Measurements from ENCODE around the gene SCAI. TPM values are rescaled to one million over a fixed set of nuclear protein-coding genes. Genes with fewer than 3 reads are reported as not detected.

SCAI gene
- total and polyA plus RNA-seq, 2 experiments from 2014 or later = 13.3 to 35.0 TPM

GRCh38 chr9:125103770-125104460 lies 39.4 kb downstream of the SCAI start:
- Histone ChIP-seq H3K4me2 (no peak overlapping the region), H3K79me2 (replicated peaks; ENCODE audit: insufficient read depth) (peaks cover 36% of the 10 kb centered on the region), H3K9me2 (ENCODE audit: insufficient read depth) (no peaks in the 10 kb centered on the region), H3K27me3 (ENCODE audit: insufficient read depth) (no peaks in the 10 kb centered on the region), H3K4me1 (ENCODE audit: insufficient read depth) (no peaks in the 10 kb centered on the region), H4K20me1 (replicated peaks; ENCODE audit: insufficient read depth) (peaks cover 14% of the 10 kb centered on the region; the same call in 1 of the 2 replicates), H2AFZ (no peak overlapping the region), H3K4me3 (no peak overlapping the region), H3K36me3 (ENCODE audit: insufficient read depth) (no peaks in the 10 kb centered on the region), H3K27ac (ENCODE audit: low read depth) (no peak overlapping the region), H3F3A (replicated peaks; ENCODE audit: low read depth) (peaks cover 2% of the 10 kb centered on the region; the same call in 1 of the 2 replicates)
- Mint-ChIP-seq H3K4me1 (peaks cover 4% of the 10 kb centered on the region; the same call in 1 of the 3 replicates), H3K27me3 (ENCODE audit: insufficient read depth, low read depth, poor library complexity) (peaks cover 3% of the 10 kb centered on the region), H3K9me3 (peaks cover 8% of the 10 kb centered on the region; the same call in 2 of the 3 replicates), H3K4me3 (no peak overlapping the region), H3K36me3 (ENCODE audit: low read depth) (peaks cover 9% of the 10 kb centered on the region; the same call in 2 of the 3 replicates), H3K27ac (no peak overlapping the region)
- no peak for TF ChIP-seq ZNF331 (CRISPR knock-in tag; IDR thresholded peaks at IDR 0.05; ENCODE audit: low read depth)
- TF ChIP-seq JUNB (IDR thresholded peaks at IDR 0.05; ENCODE audit: unreplicated experiment) = no peak
- TF ChIP-seq EZH2phosphoT487 (IDR thresholded peaks at IDR 0.05; ENCODE audit: unreplicated experiment) = no peak
- no peak for TF ChIP-seq POLR2AphosphoS5 (IDR thresholded peaks at IDR 0.05; ENCODE audit: low read depth)
- TF ChIP-seq EZH2 (IDR thresholded peaks at IDR 0.05; ENCODE audit: low read depth, unreplicated experiment) = no peak
- TF ChIP-seq CTCF (conservative IDR thresholded peaks at IDR 0.05; ENCODE audit: low read depth in 2 of 2) = no peak
- no peak for TF ChIP-seq NANOG (IDR thresholded peaks at IDR 0.05; ENCODE audit: borderline replicate concordance)
- TF ChIP-seq ZNF114 (CRISPR knock-in tag; IDR thresholded peaks at IDR 0.05) = no peak
- TF ChIP-seq STAT1 (IDR thresholded peaks at IDR 0.05; ENCODE audit: unreplicated experiment) = no peak
- no peak for TF ChIP-seq CREB1 (CRISPR knock-in tag; IDR thresholded peaks at IDR 0.05; ENCODE audit: low read depth)
- no peak for ATAC-seq
- DNase-seq (ENCODE audit: low spot score) = no peak

GRCh38 chr9:125103021-125103420 lies 40.3 kb downstream of the SCAI start:
- Mint-ChIP-seq H3K9me3 (peaks cover 3% of the 10 kb centered on the region; the same call in 2 of the 3 replicates), H3K4me3 (no peak overlapping the region), H3K27ac (no peak overlapping the region), H3K36me3 (ENCODE audit: low read depth) (peaks cover 8% of the 10 kb centered on the region; the same call in 2 of the 3 replicates), H3K4me1 (peaks cover 4% of the 10 kb centered on the region; the same call in 1 of the 3 replicates), H3K27me3 (ENCODE audit: insufficient read depth, low read depth, poor library complexity) (peaks cover 3% of the 10 kb centered on the region)
- Histone ChIP-seq H4K20me1 (replicated peaks; ENCODE audit: insufficient read depth) (peaks cover 14% of the 10 kb centered on the region; the same call in 1 of the 2 replicates), H3F3A (replicated peaks; ENCODE audit: low read depth) (peaks cover 2% of the 10 kb centered on the region; the same call in 1 of the 2 replicates), H3K36me3 (ENCODE audit: insufficient read depth) (no peaks in the 10 kb centered on the region), H3K4me3 (no peak overlapping the region), H3K4me1 (ENCODE audit: insufficient read depth) (no peaks in the 10 kb centered on the region), H2AFZ (no peak overlapping the region), H3K9me2 (ENCODE audit: insufficient read depth) (no peaks in the 10 kb centered on the region), H3K79me2 (replicated peaks; ENCODE audit: insufficient read depth) (peaks cover 41% of the 10 kb centered on the region), H3K27me3 (ENCODE audit: insufficient read depth) (no peaks in the 10 kb centered on the region), H3K27ac (ENCODE audit: low read depth) (no peak overlapping the region), H3K4me2 (no peak overlapping the region)
- ATAC-seq (no peak), DNase-seq (ENCODE audit: low spot score) (no peak)
- TF ChIP-seq ZNF462 (CRISPR knock-in tag; IDR thresholded peaks at IDR 0.05) = no peak
- no peak for TF ChIP-seq ZNF331 (CRISPR knock-in tag; IDR thresholded peaks at IDR 0.05; ENCODE audit: low read depth)
- TF ChIP-seq ZNF114 (CRISPR knock-in tag; IDR thresholded peaks at IDR 0.05) = no peak
- no peak for TF ChIP-seq CREB1 (CRISPR knock-in tag; IDR thresholded peaks at IDR 0.05; ENCODE audit: low read depth)
- no peak for TF ChIP-seq NANOG (IDR thresholded peaks at IDR 0.05; ENCODE audit: borderline replicate concordance)
- no peak for TF ChIP-seq JUNB (IDR thresholded peaks at IDR 0.05; ENCODE audit: unreplicated experiment)
- TF ChIP-seq STAT1 (IDR thresholded peaks at IDR 0.05; ENCODE audit: unreplicated experiment) = no peak
- TF ChIP-seq EZH2 (IDR thresholded peaks at IDR 0.05; ENCODE audit: low read depth, unreplicated experiment) = no peak
